ENCODE measurements around the gene ZNF641.

DNA sequence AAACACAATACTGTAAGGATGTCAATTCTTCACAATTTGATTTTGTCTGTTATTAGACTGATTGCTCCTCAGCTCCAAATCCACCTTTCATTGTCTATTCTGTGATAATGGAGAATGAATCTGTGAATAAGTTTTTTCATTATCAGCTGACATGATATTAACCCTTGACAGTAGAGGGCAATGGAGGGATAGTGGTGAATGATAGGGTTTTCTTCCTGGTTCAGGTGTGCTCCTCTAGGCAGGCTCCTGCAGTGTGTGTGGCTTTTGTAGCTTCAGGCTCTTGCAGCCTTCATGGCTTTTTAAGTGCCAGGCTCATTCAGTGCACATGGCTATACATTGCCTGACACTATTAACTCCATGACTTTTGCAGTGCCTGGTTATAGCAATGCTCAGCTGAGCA, 23.4 kb upstream of the ZNF641 start:
- TF ChIP-seq, protein P1, sequence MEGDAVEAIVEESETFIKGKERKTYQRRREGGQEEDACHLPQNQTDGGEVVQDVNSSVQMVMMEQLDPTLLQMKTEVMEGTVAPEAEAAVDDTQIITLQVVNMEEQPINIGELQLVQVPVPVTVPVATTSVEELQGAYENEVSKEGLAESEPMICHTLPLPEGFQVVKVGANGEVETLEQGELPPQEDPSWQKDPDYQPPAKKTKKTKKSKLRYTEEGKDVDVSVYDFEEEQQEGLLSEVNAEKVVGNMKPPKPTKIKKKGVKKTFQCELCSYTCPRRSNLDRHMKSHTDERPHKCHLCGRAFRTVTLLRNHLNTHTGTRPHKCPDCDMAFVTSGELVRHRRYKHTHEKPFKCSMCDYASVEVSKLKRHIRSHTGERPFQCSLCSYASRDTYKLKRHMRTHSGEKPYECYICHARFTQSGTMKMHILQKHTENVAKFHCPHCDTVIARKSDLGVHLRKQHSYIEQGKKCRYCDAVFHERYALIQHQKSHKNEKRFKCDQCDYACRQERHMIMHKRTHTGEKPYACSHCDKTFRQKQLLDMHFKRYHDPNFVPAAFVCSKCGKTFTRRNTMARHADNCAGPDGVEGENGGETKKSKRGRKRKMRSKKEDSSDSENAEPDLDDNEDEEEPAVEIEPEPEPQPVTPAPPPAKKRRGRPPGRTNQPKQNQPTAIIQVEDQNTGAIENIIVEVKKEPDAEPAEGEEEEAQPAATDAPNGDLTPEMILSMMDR (IDR thresholded peaks at IDR 0.05), result no peak
- TF ChIP-seq, protein P2, sequence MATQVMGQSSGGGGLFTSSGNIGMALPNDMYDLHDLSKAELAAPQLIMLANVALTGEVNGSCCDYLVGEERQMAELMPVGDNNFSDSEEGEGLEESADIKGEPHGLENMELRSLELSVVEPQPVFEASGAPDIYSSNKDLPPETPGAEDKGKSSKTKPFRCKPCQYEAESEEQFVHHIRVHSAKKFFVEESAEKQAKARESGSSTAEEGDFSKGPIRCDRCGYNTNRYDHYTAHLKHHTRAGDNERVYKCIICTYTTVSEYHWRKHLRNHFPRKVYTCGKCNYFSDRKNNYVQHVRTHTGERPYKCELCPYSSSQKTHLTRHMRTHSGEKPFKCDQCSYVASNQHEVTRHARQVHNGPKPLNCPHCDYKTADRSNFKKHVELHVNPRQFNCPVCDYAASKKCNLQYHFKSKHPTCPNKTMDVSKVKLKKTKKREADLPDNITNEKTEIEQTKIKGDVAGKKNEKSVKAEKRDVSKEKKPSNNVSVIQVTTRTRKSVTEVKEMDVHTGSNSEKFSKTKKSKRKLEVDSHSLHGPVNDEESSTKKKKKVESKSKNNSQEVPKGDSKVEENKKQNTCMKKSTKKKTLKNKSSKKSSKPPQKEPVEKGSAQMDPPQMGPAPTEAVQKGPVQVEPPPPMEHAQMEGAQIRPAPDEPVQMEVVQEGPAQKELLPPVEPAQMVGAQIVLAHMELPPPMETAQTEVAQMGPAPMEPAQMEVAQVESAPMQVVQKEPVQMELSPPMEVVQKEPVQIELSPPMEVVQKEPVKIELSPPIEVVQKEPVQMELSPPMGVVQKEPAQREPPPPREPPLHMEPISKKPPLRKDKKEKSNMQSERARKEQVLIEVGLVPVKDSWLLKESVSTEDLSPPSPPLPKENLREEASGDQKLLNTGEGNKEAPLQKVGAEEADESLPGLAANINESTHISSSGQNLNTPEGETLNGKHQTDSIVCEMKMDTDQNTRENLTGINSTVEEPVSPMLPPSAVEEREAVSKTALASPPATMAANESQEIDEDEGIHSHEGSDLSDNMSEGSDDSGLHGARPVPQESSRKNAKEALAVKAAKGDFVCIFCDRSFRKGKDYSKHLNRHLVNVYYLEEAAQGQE (IDR thresholded peaks at IDR 0.05), result no peak
- TF ChIP-seq RFX5 (IDR thresholded peaks at IDR 0.05) (no peak), EP300 (IDR thresholded peaks at IDR 0.05) (no peak), NPAS2 (CRISPR knock-in tag; IDR thresholded peaks at IDR 0.05; ENCODE audit: borderline replicate concordance) (no peak), MAFK (IDR thresholded peaks at IDR 0.05; ENCODE audit: partially characterized antibody) (no peak), CHD2 (IDR thresholded peaks at IDR 0.05; ENCODE audit: low read length, partially characterized antibody) (no peak), ZC3H11A (IDR thresholded peaks at IDR 0.05) (no peak), POLR2AphosphoS2 (conservative IDR thresholded peaks at IDR 0.05; ENCODE audit: low read length) (no peak), PHF8 (IDR thresholded peaks at IDR 0.05; ENCODE audit: borderline replicate concordance, low read depth) (no peak), POLR2A (IDR thresholded peaks at IDR 0.05; ENCODE audit: low read length) (no peak), CEBPB (IDR thresholded peaks at IDR 0.05) (no peak), SMC3 (IDR thresholded peaks at IDR 0.05) (no peak), FOSL2 (IDR thresholded peaks at IDR 0.05) (no peak), FOSL2 (CRISPR knock-in tag; IDR thresholded peaks at IDR 0.05) (no peak)

Measured in A549 (cell line).